ENCODE data around the gene HMGCS1.

- TF ChIP-seq CTCF (IDR thresholded peaks at IDR 0.05), result no peak
- no peak for TF ChIP-seq POLR2A (IDR thresholded peaks at IDR 0.05; ENCODE audit: low read depth)
- no peak for TF ChIP-seq EP300 (IDR thresholded peaks at IDR 0.05)
- no peak for TF ChIP-seq POLR2AphosphoS5 (IDR thresholded peaks at IDR 0.05)
Measured at GRCh38 chr5:43304525-43304924, 8.7 kb downstream of the HMGCS1 start.
